ENCODE measurements around the gene TNS3. TPM values are rescaled to one million over a fixed set of nuclear protein-coding genes. Genes with fewer than 3 reads are reported as not detected.

TNS3 gene
- polyA plus RNA-seq, 1 donor: 66.7 TPM

DNA sequence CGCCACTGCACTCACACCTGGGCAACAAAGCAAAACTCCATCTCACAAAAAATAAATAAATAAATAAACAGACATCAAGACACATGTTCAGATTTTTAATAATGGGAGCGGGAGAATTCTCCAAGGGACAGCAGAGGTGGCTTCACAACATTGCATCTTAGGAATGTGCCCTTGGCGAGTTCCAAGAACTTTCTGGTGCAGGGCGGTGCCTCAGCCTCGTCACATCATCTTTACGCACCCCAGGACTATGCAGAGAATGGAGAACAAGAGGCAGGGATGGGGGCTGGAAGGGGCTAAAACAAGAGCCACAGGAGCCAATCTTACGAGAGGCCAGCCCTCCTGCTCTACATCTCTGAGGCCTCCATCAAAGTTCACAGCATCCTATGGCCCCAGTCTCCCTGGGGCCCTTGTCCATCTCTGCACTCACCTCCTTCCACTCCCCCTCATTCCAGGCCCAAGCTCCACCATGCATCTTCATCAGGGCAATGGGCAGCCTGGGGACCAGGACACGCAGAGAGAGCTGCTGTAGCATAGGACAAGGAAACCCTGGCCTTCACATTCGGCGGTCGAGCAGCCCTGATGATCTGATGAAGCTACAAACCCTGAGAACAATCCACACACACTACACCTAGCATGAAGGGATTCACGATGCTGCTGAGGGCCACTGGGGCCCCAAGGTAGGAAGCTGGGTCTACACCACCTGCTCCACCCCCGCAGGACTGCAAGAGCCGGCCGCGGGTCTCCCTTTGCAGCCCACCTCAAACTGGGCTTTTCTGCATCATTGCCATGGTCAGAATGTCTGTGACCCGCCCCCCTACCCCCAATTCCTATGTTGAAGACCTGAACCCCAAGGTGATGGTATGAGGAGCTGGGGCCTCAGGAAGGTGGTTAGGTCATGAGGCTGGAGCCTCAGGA is 22.3 kb downstream of the TNS3 start:
- Histone ChIP-seq H3K4me3 (ENCODE audit: low read length) (no peak overlapping the region), H3K27ac (ENCODE audit: low read length) (no peak overlapping the region), H3K9me3 (ENCODE audit: control insufficient read depth, low read depth, low read length) (peaks cover 2% of the 10 kb centered on the region), H3K27me3 (ENCODE audit: control insufficient read depth, insufficient read depth, low read length) (no peaks in the 10 kb centered on the region), H3K36me3 (ENCODE audit: control insufficient read depth, insufficient read depth, low read length) (peaks cover 34% of the 10 kb centered on the region), H3K4me1 (ENCODE audit: control insufficient read depth, insufficient read depth, low read length) (peaks cover 22% of the 10 kb centered on the region)
- no peak for DNase-seq
- no CpG with 5 or more reads among the region's 17 CpGs for WGBS (ENCODE audit: insufficient coverage, low lambda C conversion rate)

- no CpG with 5 or more reads among the region's 19 CpGs for WGBS (ENCODE audit: insufficient coverage, low lambda C conversion rate)
- H3K4me3 ChIP-seq (ENCODE audit: low read length): no peak overlapping the region
These were observed 23.9 kb downstream of the TNS3 start for GRCh38 chr7:47557694-47558670.

GRCh38 chr7:47557317-47557693 is 24.6 kb downstream of the TNS3 start:
- Histone ChIP-seq H3K27me3 (ENCODE audit: control insufficient read depth, insufficient read depth, low read length) (no peaks in the 10 kb centered on the region), H3K9me3 (ENCODE audit: control insufficient read depth, low read depth, low read length) (peaks cover 2% of the 10 kb centered on the region), H3K4me3 (ENCODE audit: low read length) (no peak overlapping the region), H3K4me1 (ENCODE audit: control insufficient read depth, insufficient read depth, low read length) (peaks cover 22% of the 10 kb centered on the region), H3K27ac (ENCODE audit: low read length) (no peak overlapping the region), H3K36me3 (ENCODE audit: control insufficient read depth, insufficient read depth, low read length) (peaks cover 28% of the 10 kb centered on the region)
- no peak for DNase-seq
- WGBS (ENCODE audit: insufficient coverage, low lambda C conversion rate): 100% methylated on average over 1 of the region's 4 CpGs

More at GRCh38 chr7:47557694-47558670, 23.9 kb downstream of the TNS3 start:
- DNase-seq: peak in 1 of 2 donors; percentile 63
- peaks cover 30% of the 10 kb centered on the region for H3K36me3 ChIP-seq (ENCODE audit: control insufficient read depth, insufficient read depth, low read length)
- peaks cover 19% of the 10 kb centered on the region for H3K4me1 ChIP-seq (ENCODE audit: control insufficient read depth, insufficient read depth, low read length)
- H3K27ac ChIP-seq (ENCODE audit: low read length): peak overlapping the region; percentile 30
- peaks cover 2% of the 10 kb centered on the region for H3K9me3 ChIP-seq (ENCODE audit: control insufficient read depth, low read depth, low read length)
- H3K27me3 ChIP-seq (ENCODE audit: control insufficient read depth, insufficient read depth, low read length): no peaks in the 10 kb centered on the region

DNA sequence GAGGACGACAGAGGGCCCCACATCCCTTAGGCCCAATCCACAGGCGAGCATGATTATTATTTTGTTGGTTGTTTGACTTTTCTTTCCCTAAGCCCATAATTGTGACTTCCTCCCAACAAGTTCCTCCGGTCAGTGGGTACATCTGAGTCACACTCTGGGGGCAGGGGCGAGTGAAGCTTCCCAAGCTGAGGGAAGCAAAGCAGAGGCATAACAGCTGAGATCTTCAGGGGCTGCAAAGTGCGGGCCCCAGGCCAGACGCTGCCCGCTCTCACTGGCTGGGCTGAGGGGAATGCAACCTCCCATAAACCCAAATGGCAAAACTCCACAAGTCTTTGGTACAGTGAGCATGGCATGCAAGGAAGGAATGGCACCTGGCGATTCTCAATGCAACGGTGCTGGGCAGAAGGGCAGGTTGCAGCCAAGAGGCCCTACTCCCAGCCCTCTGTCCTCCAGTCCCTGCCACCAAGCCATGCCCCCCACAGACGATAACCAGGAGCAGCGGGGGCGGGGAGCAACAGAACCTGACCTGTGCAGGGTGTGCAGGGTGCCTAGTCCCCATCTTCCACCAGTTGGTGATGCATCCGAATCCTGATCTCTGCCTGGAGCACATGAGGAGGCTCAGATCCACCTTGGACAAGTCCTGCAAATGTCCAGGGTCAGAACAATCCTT is 25.3 kb downstream of the TNS3 start:
- H3K36me3 ChIP-seq (ENCODE audit: control insufficient read depth, insufficient read depth, low read length): peaks cover 28% of the 10 kb centered on the region
- peaks cover 28% of the 10 kb centered on the region for H3K4me1 ChIP-seq (ENCODE audit: control insufficient read depth, insufficient read depth, low read length)
- DNase-seq: no peak
- no peak overlapping the region for H3K27ac ChIP-seq (ENCODE audit: low read length)
- peaks cover 2% of the 10 kb centered on the region for H3K9me3 ChIP-seq (ENCODE audit: control insufficient read depth, low read depth, low read length)
- no CpG with 5 or more reads among the region's 13 CpGs for WGBS (ENCODE audit: insufficient coverage, low lambda C conversion rate)
- H3K4me3 ChIP-seq (ENCODE audit: low read length): no peak overlapping the region
- no peaks in the 10 kb centered on the region for H3K27me3 ChIP-seq (ENCODE audit: control insufficient read depth, insufficient read depth, low read length)

- Histone ChIP-seq H3K9me3 (ENCODE audit: control insufficient read depth, low read depth, low read length) (no peaks in the 10 kb centered on the region), H3K4me3 (ENCODE audit: low read length) (no peak overlapping the region), H3K36me3 (ENCODE audit: control insufficient read depth, insufficient read depth, low read length) (peaks cover 17% of the 10 kb centered on the region), H3K27ac (ENCODE audit: low read length) (peak overlapping the region; percentile 82), H3K27me3 (ENCODE audit: control insufficient read depth, insufficient read depth, low read length) (no peaks in the 10 kb centered on the region), H3K4me1 (ENCODE audit: control insufficient read depth, insufficient read depth, low read length) (peaks cover 44% of the 10 kb centered on the region)
- no peak for DNase-seq
- no CpG with 5 or more reads among the region's 2 CpGs for WGBS (ENCODE audit: insufficient coverage, low lambda C conversion rate)
These were observed 28.6 kb downstream of the TNS3 start for GRCh38 chr7:47553309-47553708.

DNA sequence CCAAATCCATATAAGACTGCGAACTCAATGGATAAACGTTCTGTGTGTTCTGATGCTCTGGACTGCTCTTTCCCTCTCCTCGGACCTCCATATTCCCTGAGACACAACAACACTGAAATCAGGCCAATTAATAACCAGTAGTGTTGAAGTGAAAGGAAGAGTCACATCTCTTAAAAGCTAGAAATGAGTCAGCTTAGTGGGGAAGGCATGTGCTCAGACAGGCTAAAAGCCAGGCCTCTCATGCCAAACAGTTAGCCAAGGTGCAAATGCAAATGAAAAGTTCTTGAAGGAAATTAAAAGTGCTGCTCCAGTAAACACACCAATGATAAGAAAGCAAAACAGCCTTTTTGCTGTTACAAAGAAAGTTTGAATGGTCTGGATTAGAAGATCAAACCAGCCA is 29.3 kb downstream of the TNS3 start:
- H3K9me3 ChIP-seq (ENCODE audit: control insufficient read depth, low read depth, low read length): no peaks in the 10 kb centered on the region
- no peaks in the 10 kb centered on the region for H3K27me3 ChIP-seq (ENCODE audit: control insufficient read depth, insufficient read depth, low read length)
- no peak overlapping the region for H3K4me3 ChIP-seq (ENCODE audit: low read length)
- H3K27ac ChIP-seq (ENCODE audit: low read length): peak overlapping the region; percentile 82
- peak in 1 of 2 donors; percentile 35 for DNase-seq
- no CpG with 5 or more reads among the region's 3 CpGs for WGBS (ENCODE audit: insufficient coverage, low lambda C conversion rate)
- H3K36me3 ChIP-seq (ENCODE audit: control insufficient read depth, insufficient read depth, low read length): peaks cover 18% of the 10 kb centered on the region
- H3K4me1 ChIP-seq (ENCODE audit: control insufficient read depth, insufficient read depth, low read length): peaks cover 44% of the 10 kb centered on the region

- H3K9me3 ChIP-seq (ENCODE audit: control insufficient read depth, low read depth, low read length): no peaks in the 10 kb centered on the region
- H3K27me3 ChIP-seq (ENCODE audit: control insufficient read depth, insufficient read depth, low read length): no peaks in the 10 kb centered on the region
- H3K27ac ChIP-seq (ENCODE audit: low read length): peak overlapping the region; percentile 82
- WGBS (ENCODE audit: insufficient coverage, low lambda C conversion rate): 42% methylated on average over 5 of the region's 12 CpGs
- peaks cover 15% of the 10 kb centered on the region for H3K36me3 ChIP-seq (ENCODE audit: control insufficient read depth, insufficient read depth, low read length)
- DNase-seq: peak; percentile 57 to 79
- H3K4me1 ChIP-seq (ENCODE audit: control insufficient read depth, insufficient read depth, low read length): peaks cover 50% of the 10 kb centered on the region
- no peak overlapping the region for H3K4me3 ChIP-seq (ENCODE audit: low read length)
These were observed 30.1 kb downstream of the TNS3 start for GRCh38 chr7:47551668-47552440.

- peaks cover 58% of the 10 kb centered on the region for H3K4me1 ChIP-seq (ENCODE audit: control insufficient read depth, insufficient read depth, low read length)
- no peak overlapping the region for H3K4me3 ChIP-seq (ENCODE audit: low read length)
- WGBS (ENCODE audit: insufficient coverage, low lambda C conversion rate): no CpG with 5 or more reads among the region's 11 CpGs
- DNase-seq: no peak
- no peaks in the 10 kb centered on the region for H3K27me3 ChIP-seq (ENCODE audit: control insufficient read depth, insufficient read depth, low read length)
- peak overlapping the region; percentile 82 for H3K27ac ChIP-seq (ENCODE audit: low read length)
- peaks cover 18% of the 10 kb centered on the region for H3K36me3 ChIP-seq (ENCODE audit: control insufficient read depth, insufficient read depth, low read length)
- H3K9me3 ChIP-seq (ENCODE audit: control insufficient read depth, low read depth, low read length): no peaks in the 10 kb centered on the region
These were observed 31.0 kb downstream of the TNS3 start for GRCh38 chr7:47550788-47551470.

- H3K27ac ChIP-seq (ENCODE audit: low read length): no peak overlapping the region
- peaks cover 22% of the 10 kb centered on the region for H3K36me3 ChIP-seq (ENCODE audit: control insufficient read depth, insufficient read depth, low read length)
- H3K4me1 ChIP-seq (ENCODE audit: control insufficient read depth, insufficient read depth, low read length): peaks cover 65% of the 10 kb centered on the region
- H3K27me3 ChIP-seq (ENCODE audit: control insufficient read depth, insufficient read depth, low read length): no peaks in the 10 kb centered on the region
- DNase-seq: no peak
- H3K4me3 ChIP-seq (ENCODE audit: low read length): no peak overlapping the region
- no peaks in the 10 kb centered on the region for H3K9me3 ChIP-seq (ENCODE audit: control insufficient read depth, low read depth, low read length)
- no CpG with 5 or more reads among the region's 8 CpGs for WGBS (ENCODE audit: insufficient coverage, low lambda C conversion rate)
These were observed 32.0 kb downstream of the TNS3 start for GRCh38 chr7:47549916-47550315.

Measured in large intestine (tissue), 3 donors.